Gastrocnemius medialis (tissue), 4 donors: Measurements from ENCODE around the gene ERC2. TPM values are rescaled to one million over a fixed set of nuclear protein-coding genes. Genes with fewer than 3 reads are reported as not detected.

Source experiments
- ATAC-seq, 2 donors: fragments of 150-250 bp; one replicate each; pipeline ENCODE4 v1.9.1; 2016
- DNase-seq, 2 donors: peaks; one replicate each; pipeline ENCODE4 v3.0.0-alpha.2; 2019
- H3K27ac ChIP-seq, 4 donors: fragments of 200-600 bp; sonication (generic); 1 replicate in 1 of 4; 2 replicates in 3 of 4; pipeline ENCODE4 v1.5.1; 2016 to 2018; ENCODE audit warnings: mild to moderate bottlenecking in 2 of 4, moderate library complexity in 1 of 4
- H3K27me3 ChIP-seq, 3 donors: fragments of 200-600 bp; sonication (generic) in 2 of 3; 1 replicate in 1 of 3; 2 replicates in 2 of 3; pipeline versions ENCODE4 v1.5.1 to v1.6.0; 2016 to 2019; ENCODE audit warnings: mild to moderate bottlenecking in 1 of 3, moderate library complexity in 1 of 3
- H3K36me3 ChIP-seq, 2 donors: fragments of 200-600 bp; sonication (generic) in 1 of 2; one replicate each; pipeline ENCODE4 v1.5.1; 2017 to 2018
- H3K4me1 ChIP-seq, 2 donors: fragments of 200-600 bp; sonication (generic) in 1 of 2; one replicate each; pipeline ENCODE4 v1.5.1; 2016 to 2017; ENCODE audit warnings: mild to moderate bottlenecking in 2 of 2
- H3K4me3 ChIP-seq, 4 donors: fragments of 200-600 bp; sonication (generic) in 3 of 4; 1 replicate in 1 of 4; 2 replicates in 3 of 4; pipeline ENCODE4 v1.5.1; 2016 to 2019; ENCODE audit warnings: mild to moderate bottlenecking in 2 of 4
- H3K9me3 ChIP-seq, 3 donors: fragments of 200-600 bp; sonication (generic) in 2 of 3; 1 replicate in 1 of 3; 2 replicates in 2 of 3; pipeline ENCODE4 v1.5.1; 2016 to 2019
- POLR2A ChIP-seq, 2 donors: fragments of 450-650 bp; IDR thresholded peaks; one replicate each; pipeline ENCODE4 v1.6.1; 2017; ENCODE audit warnings: antibody characterized with exemption in 2 of 2, mild to moderate bottlenecking in 2 of 2, moderate library complexity in 2 of 2
- in situ Hi-C, 4 donors: fragments of 200-750 bp; cut with MboI; loops; one replicate each; pipeline versions ENCODE4 v1.15.0 to v1.8.0; 2017; ENCODE audit warnings: low sequenced_read_pairs in 4 of 4
- intact Hi-C: fragments of 100-400 bp; cut with DNase I; formaldehyde crosslinking; loops from one replicate; pipeline ENCODE4 v1.15.1; 2023; ENCODE audit warnings: low total_unique reads
- total RNA-seq, 4 donors: library from RNA; depleted of rRNA; stranded (reverse); fragments of >200 nt; gene quantifications; one replicate each; pipeline versions ENCODE4 v1.1.0 to v1.2.3, GENCODE V29; 2016
- TF ChIP-seq, protein P1 (sequence below), 5 experiments: fragments of 450-650 bp in 3 of 5; fragments of 200-600 bp in 2 of 5; sonication (generic) in 2 of 5; IDR thresholded peaks in 4 of 5; conservative IDR thresholded peaks in 1 of 5; 1 replicate in 4 of 5; 2 replicates in 1 of 5; pipeline ENCODE4 v1.5.1; 2016 to 2019; ENCODE audit warnings: antibody characterized with exemption in 5 of 5, mild to moderate bottlenecking in 3 of 5, moderate library complexity in 3 of 5

ERC2 gene
- total RNA-seq, 4 donors from 2014 or later: not detected

- TF ChIP-seq, protein P1, sequence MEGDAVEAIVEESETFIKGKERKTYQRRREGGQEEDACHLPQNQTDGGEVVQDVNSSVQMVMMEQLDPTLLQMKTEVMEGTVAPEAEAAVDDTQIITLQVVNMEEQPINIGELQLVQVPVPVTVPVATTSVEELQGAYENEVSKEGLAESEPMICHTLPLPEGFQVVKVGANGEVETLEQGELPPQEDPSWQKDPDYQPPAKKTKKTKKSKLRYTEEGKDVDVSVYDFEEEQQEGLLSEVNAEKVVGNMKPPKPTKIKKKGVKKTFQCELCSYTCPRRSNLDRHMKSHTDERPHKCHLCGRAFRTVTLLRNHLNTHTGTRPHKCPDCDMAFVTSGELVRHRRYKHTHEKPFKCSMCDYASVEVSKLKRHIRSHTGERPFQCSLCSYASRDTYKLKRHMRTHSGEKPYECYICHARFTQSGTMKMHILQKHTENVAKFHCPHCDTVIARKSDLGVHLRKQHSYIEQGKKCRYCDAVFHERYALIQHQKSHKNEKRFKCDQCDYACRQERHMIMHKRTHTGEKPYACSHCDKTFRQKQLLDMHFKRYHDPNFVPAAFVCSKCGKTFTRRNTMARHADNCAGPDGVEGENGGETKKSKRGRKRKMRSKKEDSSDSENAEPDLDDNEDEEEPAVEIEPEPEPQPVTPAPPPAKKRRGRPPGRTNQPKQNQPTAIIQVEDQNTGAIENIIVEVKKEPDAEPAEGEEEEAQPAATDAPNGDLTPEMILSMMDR (IDR thresholded peaks at IDR 0.05 in 4 of 5, conservative IDR thresholded peaks at IDR 0.05 in 1 of 5): no peak
- TF ChIP-seq POLR2A (IDR thresholded peaks at IDR 0.05): no peak
- ATAC-seq: no peak
- H3K27me3 ChIP-seq: peaks cover 0 to 3% (median 0%) of the 10 kb centered on the region in 3 donors
- intact Hi-C loops (no loop called here), in situ Hi-C loops (no loop called here)
- H3K36me3 ChIP-seq: no peaks in the 10 kb centered on the region
- no peak for DNase-seq
- no peaks in the 10 kb centered on the region for H3K9me3 ChIP-seq
- H3K4me1 ChIP-seq: no peaks in the 10 kb centered on the region
- H3K4me3 ChIP-seq: no peak overlapping the region
- H3K27ac ChIP-seq: no peak overlapping the region
These were observed 749.7 kb downstream of the ERC2 start for GRCh38 chr3:55718521-55718921.

- TF ChIP-seq, protein P1 (IDR thresholded peaks at IDR 0.05 in 4 of 5, conservative IDR thresholded peaks at IDR 0.05 in 1 of 5): no peak
- no peak for TF ChIP-seq POLR2A (IDR thresholded peaks at IDR 0.05)
- Histone ChIP-seq H3K4me1 (no peaks in the 10 kb centered on the region), H3K9me3 (no peaks in the 10 kb centered on the region), H3K27me3 (peaks cover 0 to 3% (median 0%) of the 10 kb centered on the region in 3 donors), H3K4me3 (no peak overlapping the region), H3K36me3 (no peaks in the 10 kb centered on the region), H3K27ac (no peak overlapping the region)
- DNase-seq (no peak), ATAC-seq (no peak)
- in situ Hi-C loops (no loop called here), intact Hi-C loops (no loop called here)
These were observed 750.2 kb downstream of the ERC2 start for GRCh38 chr3:55718074-55718473.

DNA sequence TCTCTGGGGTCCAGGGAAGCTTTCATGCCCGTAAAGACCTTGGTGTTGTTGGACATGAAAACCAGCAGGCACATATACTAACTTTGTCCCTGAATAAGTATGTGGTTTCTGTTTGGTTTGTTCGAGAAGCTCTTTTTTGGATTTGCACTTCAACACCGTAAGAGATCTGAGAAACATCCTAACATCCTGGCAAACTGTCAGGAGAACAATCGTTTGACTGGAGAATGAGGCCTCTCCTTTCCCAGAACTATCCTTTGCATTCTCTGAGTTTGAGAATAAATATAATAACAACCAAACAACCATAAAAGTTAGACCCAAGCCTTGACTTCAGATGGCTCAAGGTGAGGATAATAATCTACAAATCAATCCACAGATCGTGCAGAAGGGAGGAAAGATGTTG, 750.8 kb downstream of the ERC2 start:
- Histone ChIP-seq H3K9me3 (no peaks in the 10 kb centered on the region), H3K4me1 (no peaks in the 10 kb centered on the region), H3K27me3 (peaks cover 0 to 3% (median 0%) of the 10 kb centered on the region in 3 donors), H3K4me3 (no peak overlapping the region), H3K27ac (no peak overlapping the region), H3K36me3 (no peaks in the 10 kb centered on the region)
- no peak for ATAC-seq
- no peak for DNase-seq
- intact Hi-C loops (no loop called here), in situ Hi-C loops (no loop called here)
- no peak for TF ChIP-seq POLR2A (IDR thresholded peaks at IDR 0.05)
- TF ChIP-seq, protein P1 (IDR thresholded peaks at IDR 0.05 in 4 of 5, conservative IDR thresholded peaks at IDR 0.05 in 1 of 5): no peak

DNA sequence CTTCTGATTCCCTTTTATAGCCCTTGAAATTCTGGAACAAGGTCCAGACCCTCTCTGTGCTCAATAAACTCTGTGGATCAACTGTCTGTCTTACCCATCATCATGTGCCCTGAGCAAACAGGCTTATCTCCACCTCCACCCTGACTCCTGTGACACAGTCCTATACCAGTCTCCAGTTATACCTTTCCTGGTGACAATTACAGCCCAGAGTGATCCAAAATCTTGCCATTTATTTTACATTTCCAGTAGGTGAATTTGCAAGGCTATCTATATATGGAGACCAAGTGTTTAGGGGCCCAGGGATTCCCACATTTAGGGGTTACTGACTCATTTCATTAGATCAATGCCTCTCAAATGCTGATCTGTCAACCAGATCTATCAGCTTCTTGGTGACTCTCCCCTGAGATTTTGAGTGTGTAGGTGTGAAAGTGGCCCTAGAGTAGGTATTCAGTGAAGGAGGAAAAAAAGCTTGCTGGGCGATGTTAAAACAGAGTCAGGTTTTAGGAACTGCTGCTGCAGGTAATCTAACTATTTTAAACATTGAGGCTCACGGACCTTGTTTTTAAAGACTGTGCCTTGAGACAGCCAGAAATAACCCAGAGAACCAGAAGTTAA, 751.5 kb downstream of the ERC2 start:
- Histone ChIP-seq H3K4me1 (no peaks in the 10 kb centered on the region), H3K27me3 (peaks cover 0 to 3% (median 0%) of the 10 kb centered on the region in 3 donors), H3K27ac (no peak overlapping the region), H3K9me3 (no peaks in the 10 kb centered on the region), H3K36me3 (no peaks in the 10 kb centered on the region), H3K4me3 (no peak overlapping the region)
- DNase-seq (no peak), ATAC-seq (no peak)
- in situ Hi-C loops (no loop called here), intact Hi-C loops (no loop called here)
- TF ChIP-seq, protein P1 (IDR thresholded peaks at IDR 0.05 in 4 of 5, conservative IDR thresholded peaks at IDR 0.05 in 1 of 5): no peak
- TF ChIP-seq POLR2A (IDR thresholded peaks at IDR 0.05): no peak

DNA sequence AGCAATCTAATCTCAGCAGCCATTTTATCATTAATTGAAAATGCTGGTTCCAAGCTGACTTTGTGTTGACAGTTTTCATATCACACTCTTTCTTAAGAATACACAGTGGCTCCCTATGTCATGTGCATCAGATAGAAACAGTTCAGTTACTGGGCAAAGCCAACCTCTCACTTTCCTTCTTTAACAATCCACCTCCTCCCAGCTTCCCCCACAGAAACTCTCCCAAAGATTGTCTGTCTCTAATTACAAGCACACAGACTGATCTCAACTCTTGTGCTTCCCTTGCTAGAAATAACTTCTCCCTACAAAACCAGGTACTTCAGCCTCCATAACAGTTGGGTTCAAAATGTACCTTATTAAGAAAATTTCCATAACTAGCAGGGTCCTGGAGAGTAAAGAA, 752.2 kb downstream of the ERC2 start:
- no peaks in the 10 kb centered on the region for H3K36me3 ChIP-seq
- intact Hi-C loops (no loop called here), in situ Hi-C loops (no loop called here)
- H3K27me3 ChIP-seq: peaks cover 0 to 3% (median 0%) of the 10 kb centered on the region in 3 donors
- no peak for TF ChIP-seq POLR2A (IDR thresholded peaks at IDR 0.05)
- TF ChIP-seq, protein P1 (IDR thresholded peaks at IDR 0.05 in 4 of 5, conservative IDR thresholded peaks at IDR 0.05 in 1 of 5): no peak
- ATAC-seq: no peak
- no peaks in the 10 kb centered on the region for H3K4me1 ChIP-seq
- no peaks in the 10 kb centered on the region for H3K9me3 ChIP-seq
- H3K27ac ChIP-seq: no peak overlapping the region
- H3K4me3 ChIP-seq: no peak overlapping the region
- no peak for DNase-seq
